NCI-H1694 treated with DMSO at 0.1 percent for 48 hours (cell line): ENCODE data around the gene TFB1M.
"Not testable (repeated sequence)": the region's sequence is repeated elsewhere in the genome, so short reads cannot be mapped to it uniquely, and the experiment has no call there.

Experiments
- DNase-seq: peaks from one replicate; lab custom pipeline; 2025; lab: John Stamatoyannopoulos, UW

The TFB1M gene

DNA sequence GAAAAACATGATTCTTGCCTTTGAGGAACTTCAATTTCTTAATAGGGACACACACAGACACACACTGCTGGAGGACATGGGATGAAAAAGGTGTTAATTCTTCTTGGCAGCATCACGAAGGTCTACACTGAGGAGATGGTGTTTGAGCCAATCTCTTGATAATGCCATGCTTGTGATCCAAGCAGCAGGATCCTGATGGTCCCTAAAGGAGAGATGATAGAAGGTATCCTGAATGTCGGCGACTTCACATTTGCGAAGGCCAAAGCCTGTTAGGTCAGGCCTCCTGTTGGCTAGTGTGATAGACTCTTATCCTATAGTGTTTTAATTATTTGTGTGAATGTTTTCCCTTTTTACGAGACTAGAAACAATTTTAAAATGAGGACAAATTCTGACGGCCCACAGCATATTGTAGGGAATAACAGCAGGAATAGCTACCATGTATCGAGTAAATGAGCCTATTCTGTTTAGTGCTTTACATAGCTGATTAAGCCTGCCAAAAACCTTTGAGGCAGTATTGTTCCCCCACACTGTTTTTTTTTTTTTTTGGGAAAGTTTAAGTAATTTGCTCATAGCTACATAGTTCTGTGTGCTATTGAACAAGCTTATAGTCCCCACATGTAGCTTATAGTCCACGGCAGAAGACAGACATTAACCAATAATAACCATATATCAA, 15.3 kb upstream of the TFB1M start:
- DNase-seq = no peak

DNA sequence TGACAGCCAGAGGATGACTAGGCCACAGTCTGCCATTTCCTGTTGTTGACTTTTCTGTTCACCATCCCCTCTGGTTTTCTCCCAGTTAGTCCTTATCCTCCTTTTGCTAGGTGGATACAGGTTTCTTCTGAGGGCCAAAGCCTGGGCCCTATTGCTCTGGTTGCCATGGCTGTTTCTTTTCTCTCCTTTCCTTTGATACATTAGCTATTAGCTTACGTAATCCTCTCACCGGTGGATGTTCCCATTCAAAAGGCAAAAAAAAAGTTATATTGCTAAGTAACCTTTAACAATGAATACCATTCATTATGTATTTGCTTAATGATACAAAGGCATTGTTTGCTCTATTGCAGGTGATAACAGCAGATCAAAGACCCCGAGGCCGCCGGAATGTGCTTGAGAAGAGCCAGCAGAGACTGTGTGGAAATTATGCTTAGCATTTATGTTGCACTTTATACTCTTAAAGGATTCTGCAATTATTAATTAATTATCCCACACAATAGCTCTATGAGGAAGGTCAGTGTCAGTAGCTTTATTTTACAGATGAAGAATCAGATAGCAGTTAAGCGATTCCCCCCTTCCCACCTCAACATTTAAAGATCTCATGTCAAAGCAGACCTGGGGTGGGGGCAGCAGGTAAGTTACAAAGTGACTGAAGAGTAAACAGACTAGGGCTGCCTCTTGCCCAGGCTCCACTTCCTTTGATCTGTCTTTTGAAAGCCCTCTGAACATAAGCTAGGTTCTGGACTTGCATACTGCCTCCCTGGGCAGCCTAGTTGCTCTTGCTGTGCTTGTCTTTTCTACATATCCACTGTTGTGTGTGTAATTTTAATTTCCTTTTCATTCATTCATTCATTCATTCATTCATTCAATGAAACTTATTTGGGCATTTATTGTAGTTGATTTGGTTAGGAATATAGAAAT, 14.5 kb upstream of the TFB1M start:
- DNase-seq = no peak

DNA sequence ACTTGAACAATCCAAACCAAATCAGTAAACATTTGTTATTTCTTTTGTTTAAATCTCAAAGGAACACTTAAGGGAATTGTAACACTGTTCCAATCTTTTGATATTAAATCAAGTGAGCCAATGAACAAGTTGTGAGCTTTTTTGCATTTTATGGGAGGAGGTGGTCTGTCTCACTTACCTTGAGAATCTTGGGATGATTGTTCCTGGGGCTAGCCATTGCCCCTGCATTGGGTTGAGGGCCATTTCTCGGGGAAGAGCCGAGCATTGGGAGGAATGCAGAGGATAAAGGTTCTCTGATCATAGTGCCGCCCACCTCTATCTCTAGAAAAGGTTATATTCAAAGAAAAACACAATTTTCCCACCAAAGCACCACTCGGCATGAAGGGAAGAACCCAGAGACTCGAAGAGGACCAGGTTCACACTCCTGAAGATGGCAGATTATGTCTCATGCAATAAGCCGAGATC, 13.8 kb upstream of the TFB1M start:
- no peak for DNase-seq

DNA sequence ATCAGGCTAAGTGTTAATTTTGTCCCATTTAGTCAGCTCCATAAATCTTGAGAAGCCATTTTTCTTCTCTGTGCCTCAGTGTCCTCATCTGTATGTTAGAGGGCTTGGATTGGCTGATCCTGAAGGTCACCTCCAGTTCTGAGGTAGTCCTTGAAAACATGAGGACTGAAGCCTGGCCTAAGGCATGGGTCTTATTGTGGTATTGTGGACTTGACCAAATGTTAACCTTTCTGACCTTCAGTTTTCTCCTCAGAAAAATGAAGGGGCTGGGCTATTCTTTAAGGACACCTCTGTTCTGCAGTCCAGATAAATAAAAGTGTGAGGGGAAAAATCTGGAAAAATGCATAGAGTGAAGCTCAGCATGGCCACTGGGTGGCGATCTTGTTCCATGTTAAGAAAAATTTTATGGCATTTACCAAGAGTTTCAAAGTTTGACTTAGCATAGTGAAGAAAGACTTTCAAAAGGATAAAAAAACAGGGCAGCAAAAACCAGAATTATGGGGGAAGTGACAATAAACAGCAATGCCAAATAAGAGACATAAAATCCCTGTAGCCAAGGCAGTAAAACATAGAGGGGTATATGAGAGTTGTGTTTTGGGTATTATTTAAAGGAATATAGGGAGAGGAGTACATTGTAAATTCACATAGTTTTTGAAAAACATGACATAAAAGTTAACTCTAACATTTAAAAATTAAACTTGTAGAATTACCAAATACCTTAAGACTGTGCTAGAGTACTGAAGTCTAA, 13.2 kb upstream of the TFB1M start:
- DNase-seq = peak; percentile 23

DNA sequence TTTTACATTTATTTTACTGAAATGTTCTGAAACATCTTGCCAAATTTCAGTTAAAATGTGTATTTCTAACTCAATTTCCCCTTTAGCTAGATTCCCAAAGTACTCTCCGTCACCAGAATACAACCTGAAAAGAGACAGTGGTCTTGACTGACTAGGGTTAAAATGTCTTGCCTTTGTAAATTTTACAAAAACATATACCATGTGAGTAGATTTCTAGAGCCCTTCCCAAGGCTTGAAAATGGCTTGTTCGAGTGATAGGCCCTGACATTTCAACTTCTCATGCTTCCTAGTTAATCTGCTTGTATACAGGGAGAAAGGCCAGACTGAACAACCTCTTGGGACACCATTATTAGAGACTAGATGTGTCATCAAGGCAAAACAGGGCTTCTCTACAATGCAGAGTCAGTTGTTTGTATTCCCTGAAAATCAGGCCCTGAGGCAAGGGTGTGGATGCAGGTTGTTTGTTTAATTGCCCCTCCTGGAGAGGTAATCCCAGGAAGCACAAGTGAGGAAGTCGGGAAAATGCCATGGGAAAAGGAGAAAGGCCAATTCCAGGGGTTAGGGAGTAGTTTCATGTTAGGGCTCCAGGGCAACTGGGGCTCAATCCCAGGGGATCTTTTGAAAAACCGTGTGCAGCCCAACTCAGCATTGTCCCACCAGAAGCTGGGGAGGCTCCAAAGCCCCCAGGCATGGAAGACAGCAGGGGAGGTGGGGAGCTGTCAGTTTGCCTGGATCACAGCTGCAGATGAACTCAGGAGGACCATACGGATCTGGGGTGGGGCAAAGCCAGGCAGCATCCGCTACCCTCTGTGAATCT, 11.6 kb upstream of the TFB1M start:
- no peak for DNase-seq

DNA sequence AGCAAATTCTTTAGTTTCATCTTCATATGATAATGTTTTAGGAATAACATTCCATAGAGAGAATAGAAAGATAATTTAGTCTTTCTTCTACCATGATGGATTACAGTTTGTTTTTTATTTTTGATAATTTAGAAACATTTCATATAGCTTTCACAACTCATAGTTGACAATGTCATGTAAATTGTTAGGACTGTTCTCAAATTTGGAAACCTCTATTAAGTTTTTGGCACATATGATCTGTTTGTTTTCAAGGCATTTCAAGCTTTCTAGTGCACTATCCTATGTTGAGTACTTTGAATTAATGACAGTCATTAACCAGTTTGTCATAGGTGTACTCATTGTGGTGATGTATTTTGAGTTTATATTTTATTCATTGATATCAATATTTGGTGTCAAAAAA, 10.7 kb upstream of the TFB1M start:
- no peak for DNase-seq

DNA sequence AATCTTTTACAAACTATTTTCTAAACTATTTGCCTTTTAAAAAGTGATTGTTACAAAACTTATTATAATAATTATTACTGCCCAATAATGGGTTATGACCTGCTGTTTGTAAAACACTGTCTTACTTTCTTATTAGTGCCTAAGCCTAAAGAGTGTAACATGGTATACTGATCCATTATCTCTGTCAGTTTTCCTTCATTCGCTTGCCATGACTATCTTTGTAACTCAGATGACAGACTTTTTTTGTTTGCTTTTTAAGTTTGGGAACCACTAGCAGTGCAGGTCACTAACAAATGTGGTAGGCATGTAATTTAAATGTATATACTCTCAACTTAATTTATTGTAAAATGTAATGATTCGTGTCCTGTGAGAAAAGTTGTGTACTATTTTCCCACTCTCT, 9.9 kb upstream of the TFB1M start:
- no peak for DNase-seq

DNA sequence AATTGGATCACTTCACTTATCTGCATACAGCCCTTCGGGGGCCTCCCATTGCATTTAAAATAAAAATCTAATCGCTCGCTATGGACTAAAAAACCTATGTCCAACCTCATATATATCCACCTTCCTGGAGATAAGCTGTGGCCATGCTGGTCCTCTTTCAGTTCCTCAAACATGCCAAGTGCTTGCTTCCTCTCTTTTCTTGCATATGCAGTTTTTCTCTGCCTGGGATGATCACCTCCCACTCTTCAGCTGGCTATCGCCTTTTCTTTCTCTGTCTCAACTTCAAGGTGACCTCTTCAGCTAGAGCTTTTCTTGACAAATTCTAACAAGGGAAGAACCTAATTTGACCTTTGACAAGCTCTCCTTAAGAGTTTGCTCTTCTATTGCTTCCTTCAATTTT, 5.6 kb upstream of the TFB1M start:
- no peak for DNase-seq

DNA sequence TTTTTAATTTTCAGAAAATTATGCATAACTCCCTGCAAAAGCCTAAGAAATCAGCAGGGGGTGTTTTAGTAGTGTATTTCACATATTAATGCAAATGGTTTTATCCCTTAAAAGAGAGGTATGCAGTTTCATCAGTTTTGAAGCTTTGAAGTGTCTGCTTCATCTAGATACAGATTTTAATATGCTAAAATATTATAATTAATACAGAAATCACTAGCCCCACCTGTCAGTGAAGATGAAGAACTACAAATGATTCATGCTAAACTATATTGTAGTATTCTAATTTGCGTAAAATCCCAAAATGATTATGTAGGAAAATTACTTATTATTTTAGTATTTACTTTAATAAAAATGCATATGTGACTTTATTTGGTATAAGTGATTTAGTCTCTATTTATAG, 2.9 kb upstream of the TFB1M start:
- no peak for DNase-seq

DNA sequence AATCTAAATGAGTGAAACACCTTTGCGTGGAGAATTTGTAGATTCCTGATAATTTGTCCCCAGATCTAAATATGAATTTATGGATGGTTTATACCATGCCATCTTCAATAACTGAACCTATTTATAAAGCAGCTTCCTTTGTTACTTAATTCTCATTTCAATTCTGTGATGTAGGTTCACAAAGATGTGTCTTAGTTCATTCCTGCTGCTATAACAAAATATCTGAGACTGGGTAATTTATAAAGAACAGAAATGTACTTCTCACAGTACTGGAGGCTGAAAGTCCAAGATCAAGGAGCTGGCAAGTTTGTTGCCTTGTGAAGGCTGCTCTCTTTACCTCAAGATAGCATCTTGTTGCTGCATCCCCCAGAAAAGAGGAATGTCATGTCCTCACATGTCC, 2.1 kb upstream of the TFB1M start:
- no peak for DNase-seq

DNA sequence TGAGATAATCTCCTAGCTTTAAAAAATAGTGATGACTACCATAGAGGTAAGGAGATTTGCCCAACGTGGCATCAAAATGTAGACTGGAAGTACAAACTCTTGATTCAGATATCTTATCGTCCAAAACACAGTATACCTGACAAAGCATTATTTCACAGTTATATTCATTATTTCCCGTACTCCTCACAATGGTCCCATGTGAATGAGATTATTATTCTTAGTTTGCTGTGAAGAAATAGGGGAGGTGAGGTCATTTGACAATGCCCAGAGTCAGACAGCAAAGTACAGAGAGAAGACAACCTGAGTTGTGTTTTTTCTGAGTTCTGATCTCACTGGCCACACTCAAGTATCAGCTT, 1.2 kb upstream of the TFB1M start:
- no peak for DNase-seq

DNA sequence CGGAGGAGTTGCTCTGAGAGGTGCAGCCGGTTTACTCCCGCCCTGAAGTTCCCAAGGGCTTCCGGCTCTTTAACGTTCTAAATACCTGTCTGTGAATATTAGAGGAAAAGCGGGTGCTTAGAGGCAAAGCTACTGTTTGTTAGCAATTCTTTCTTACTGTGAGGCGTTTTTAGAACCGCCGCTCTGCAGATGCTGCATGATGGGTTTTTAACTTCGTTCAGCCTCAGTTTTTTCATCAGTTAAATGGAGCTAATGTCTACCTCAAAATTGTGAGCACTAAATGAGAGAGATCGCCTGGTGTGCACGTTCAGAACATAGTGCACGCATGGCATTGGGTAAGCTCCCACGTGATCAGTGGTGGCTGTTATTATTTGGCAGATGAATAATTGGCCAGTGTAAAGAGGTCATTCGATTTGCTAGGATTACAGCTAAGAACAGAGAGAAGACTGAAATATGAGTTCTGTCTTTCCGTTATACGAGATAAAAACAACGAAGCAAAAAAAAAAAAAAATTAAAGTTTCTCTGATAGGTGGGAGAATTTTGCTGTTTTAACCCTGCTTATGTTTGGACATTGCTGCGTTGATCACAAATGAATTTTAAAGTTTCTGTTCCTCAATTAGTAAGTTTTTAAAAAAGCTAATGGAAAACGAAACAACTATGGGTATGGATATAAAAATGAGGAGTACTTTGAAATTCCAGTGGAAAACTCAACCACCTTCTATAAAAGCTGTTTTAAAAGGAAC, 660 bp upstream of the TFB1M start:
- DNase-seq = peak; percentile 92

DNA sequence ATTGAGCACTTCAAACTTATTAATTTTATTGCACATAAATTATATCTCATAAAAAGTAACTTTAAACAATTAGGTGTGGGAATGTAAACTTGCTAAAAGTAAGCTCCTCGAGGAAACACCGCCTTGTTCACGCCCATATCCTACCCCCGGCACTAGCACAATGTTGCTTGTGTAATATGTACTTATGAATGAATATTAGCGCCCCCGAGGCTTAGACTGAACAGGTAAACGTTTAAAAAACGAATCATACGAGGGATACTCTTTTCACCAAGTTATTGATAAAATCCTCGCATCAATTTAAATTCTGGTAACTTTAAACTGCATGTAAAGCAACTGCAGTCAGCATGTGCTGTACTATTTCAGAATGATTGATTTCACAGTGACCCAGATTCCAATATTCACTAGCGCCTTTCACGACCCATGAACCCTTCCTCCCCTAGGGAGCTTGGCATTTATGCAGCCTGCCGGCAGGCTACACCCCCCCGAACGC, 637 bp downstream of the TFB1M start:
- DNase-seq = no peak

DNA sequence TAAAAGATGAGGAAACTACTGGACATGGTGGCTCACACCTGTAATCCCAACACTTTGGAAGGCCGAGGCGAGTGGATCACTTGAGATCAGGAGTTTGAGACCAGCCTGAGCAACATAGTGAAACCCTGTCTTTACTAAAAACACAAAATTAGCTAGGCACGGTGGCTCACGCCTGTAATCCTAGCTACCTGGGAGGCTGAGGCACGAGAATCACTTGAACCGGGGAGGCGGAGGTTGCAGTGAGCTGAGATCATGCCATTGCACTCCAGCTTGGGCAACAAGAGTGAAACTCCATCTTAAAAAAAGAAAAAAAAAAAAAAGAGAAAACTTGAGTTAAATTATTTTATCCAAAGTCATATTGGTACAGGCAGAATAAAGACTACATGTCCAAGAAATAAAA, 1.3 kb downstream of the TFB1M start:
- DNase-seq = not testable (repeated sequence)

DNA sequence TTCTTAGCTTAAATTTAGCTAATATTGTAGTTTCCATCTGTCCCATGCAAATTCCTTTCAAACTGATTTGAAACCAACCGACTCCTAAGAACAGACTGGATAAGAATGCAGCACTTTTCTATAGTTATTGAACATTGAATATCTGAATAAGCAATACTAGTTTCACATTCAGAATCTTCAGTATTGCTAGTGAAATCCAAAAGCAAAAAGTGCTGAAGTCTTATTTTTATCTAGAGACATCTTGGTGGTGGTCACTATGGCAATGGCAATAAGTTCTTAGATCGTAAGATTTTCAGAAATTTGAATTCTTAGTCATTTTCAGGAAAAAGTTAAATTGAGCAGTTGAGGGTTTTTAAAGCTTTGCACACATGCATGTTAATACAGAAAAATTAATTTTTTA, 2.7 kb downstream of the TFB1M start:
- no peak for DNase-seq

DNA sequence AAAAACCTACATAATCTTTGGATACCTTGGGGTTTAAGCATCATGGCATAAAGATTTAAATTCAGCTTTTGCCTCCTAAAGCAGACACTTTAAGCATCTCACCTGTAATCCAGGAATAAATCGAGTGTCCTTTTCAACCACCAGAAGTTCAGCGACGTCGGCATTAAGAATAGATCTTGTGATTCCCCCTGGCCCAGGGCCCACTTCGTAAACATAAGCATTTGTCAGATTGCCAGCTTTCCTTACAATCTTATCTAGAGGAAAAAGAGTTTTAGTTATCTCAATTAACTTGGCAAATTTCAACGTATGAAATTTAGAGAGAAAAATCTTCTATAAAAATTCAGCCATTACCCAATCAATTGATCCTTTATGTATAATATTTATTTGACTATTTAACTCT, 3.2 kb downstream of the TFB1M start:
- no peak for DNase-seq

DNA sequence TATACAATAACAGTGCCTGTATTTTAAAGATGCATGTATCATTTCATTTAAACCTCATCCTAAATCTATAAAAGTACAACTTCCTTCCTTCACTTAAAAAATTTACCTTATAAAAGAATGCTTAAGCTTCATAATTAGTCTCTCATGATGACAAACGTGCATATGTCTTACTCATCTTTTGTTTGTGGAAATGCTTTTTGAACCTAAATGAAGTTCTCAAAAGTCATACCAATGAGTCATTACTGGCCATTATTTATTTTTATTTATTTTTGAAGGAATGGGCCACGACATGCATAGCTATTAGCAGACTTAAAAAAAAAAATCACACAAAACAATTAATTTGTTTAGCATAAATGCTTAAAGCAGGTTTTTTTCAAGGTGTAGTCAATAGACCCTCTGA, 3.7 kb downstream of the TFB1M start:
- no peak for DNase-seq

DNA sequence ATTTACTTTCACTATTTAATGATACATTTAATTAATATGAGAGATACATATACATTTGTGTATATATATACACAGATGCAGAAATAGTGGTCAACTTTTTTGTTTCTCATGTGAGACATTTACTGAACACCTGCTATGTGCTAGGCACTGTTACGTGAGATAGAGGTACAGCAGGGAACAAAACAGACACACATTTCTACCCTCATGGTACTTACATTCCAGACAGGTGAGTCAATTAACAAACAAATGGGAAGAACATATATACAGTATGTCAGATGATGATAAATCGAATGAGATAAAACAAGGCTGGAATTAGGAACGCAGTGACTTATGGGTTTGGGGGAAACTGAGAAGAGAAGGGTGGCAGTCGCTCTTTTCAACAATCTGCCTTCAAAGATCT, 5.1 kb downstream of the TFB1M start:
- no peak for DNase-seq

DNA sequence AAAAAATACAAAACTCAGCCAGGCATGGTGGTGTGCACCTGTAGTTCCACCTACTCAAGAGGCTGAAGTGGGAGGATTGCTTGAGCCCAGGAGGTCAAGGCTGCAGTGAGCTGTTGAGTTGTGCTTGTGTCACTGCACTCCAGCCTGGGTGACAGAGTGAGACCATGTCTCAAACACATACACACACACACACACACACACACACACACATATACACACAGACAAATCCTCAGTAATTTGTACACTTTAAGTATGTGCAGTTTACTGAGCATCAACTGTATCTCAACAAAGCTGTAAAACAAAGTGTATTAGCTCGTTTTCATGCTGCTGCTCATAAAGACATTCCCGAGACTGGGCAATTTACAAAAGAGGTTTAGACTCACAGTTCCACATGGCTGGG, 7.3 kb downstream of the TFB1M start:
- DNase-seq = no peak

DNA sequence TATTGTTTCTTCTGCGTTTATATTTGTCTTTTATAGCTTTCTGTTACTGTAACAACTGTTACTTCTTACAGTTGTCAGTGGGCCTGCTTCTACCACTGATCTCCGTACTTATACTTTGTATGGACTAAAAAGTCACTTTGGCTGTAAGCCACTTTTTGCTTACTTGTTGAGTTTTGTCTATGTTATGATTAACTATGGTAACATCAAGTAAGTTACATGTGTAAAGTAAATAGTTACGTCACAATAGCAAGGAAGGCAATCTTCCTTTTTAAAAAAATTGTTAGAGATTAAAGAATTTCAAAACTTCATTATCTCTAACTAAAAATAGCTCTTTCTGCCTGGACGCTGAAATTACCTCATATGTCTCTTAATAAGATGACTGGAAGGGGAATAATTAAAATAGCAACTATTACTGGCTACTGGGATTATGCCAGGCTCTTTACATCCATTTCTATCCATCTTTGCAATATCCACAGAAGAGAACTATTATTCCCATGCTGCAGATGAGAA, 10.9 kb downstream of the TFB1M start:
- no peak for DNase-seq

DNA sequence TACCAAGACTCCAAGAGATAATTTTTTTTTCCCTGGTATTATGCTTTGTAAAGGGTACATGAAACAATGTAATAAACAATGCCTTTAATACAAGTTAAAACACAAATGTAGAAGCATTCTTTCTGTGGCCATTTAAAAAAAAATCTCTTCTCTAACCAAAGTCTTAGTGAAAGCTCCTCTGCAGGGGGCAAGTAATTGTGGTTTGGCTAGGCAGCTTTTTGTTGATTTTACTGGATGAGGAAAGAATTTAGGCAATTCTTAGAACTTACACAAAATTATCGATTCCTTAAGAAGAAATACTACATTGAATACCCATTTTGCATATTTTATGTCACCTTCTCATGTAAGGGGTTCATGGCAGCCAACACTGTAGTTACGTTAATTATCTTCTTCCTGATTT, 12.4 kb downstream of the TFB1M start:
- no peak for DNase-seq
